Measurements from ENCODE around the gene ZFP14.
"Not testable (repeated sequence)": the region's sequence is repeated elsewhere in the genome, so short reads cannot be mapped to it uniquely, and the experiment has no call there.

GRCh38 chr19:36311098-36311760, 67.8 kb downstream of the ZFP14 start:
- not testable (repeated sequence) for TF ChIP-seq CTCF, EP300, POLR2A (IDR thresholded peaks at IDR 0.05)

All from suprapubic skin (tissue), 3 donors.